IMR-90 (cell line): ENCODE results near the gene HDAC6. TPM values are rescaled to one million over a fixed set of nuclear protein-coding genes. Genes with fewer than 3 reads are reported as not detected.

Experiments used
- ATAC-seq: fragments of 200-7000 bp; cut with Tn5 transposase; 2 replicates; pipeline ENCODE4 v1.9.1; 2020; ENCODE audit warnings: low read depth, mild to moderate bottlenecking, moderate library complexity
- BruUV-seq: library from RNA; stranded (reverse); fragments of 400-500 nt; replicated peaks from 2 replicates; lab custom pipeline; 2021; lab: Mats Ljungman, UMichigan
- CTCF ChIA-PET: fragments of 300-600 bp; formaldehyde crosslinking; extraction: SDS; loops from one replicate; lab custom pipeline; 2021; ENCODE audit warnings: antibody characterized with exemption; lab: Yijun Ruan, JAX
- POLR2A ChIA-PET: fragments of 300-600 bp; sonication (Branson Sonifier 250); formaldehyde crosslinking; loops from one replicate; lab custom pipeline; 2022; ENCODE audit warnings: antibody characterized with exemption; ENCODE audit not compliant: unreplicated experiment; lab: Charles Lee
- DNase-seq: peaks from one replicate; pipeline ENCODE4 v3.0.0; 2013
- H2AFZ ChIP-seq: replicated peaks from 2 replicates; pipeline ENCODE3; 2013; ENCODE audit warnings: low read length, mild to moderate bottlenecking; ENCODE audit not compliant: poor library complexity
- H2AK5ac ChIP-seq: 2 replicates; pipeline ENCODE4 v1.6.1; 2013; ENCODE audit warnings: low read depth, low read length, inconsistent platforms
- H2AK9ac ChIP-seq: replicated peaks from 2 replicates; pipeline ENCODE3; 2013; ENCODE audit warnings: mild to moderate bottlenecking, low read depth, low read length, moderate library complexity; ENCODE audit not compliant: poor library complexity
- H2BK120ac ChIP-seq: 2 replicates; pipeline ENCODE4 v1.6.1; 2013; ENCODE audit warnings: low read depth, low read length, inconsistent platforms
- H2BK15ac ChIP-seq: 3 replicates; pipeline ENCODE4 v1.6.1; 2013; ENCODE audit warnings: low read depth, low read length, inconsistent platforms
- H2BK20ac ChIP-seq: 2 replicates; pipeline ENCODE4 v1.6.1; 2013; ENCODE audit warnings: low read depth, mild to moderate bottlenecking, inconsistent platforms, low read length, moderate library complexity
- H2BK5ac ChIP-seq: 2 replicates; pipeline ENCODE4 v1.6.1; 2013; ENCODE audit warnings: mild to moderate bottlenecking, low read depth, low read length, inconsistent platforms; ENCODE audit not compliant: poor library complexity, severe bottlenecking
- H3K14ac ChIP-seq: replicated peaks from 2 replicates; pipeline ENCODE4 v1.6.1; 2013; ENCODE audit warnings: low read depth, low read length, inconsistent platforms
- H3K18ac ChIP-seq: 2 replicates; pipeline ENCODE4 v1.6.1; 2013; ENCODE audit warnings: low read depth, low read length, control low read depth
- H3K23ac ChIP-seq: 2 replicates; pipeline ENCODE4 v1.6.1; 2013; ENCODE audit warnings: low read depth, low read length, inconsistent platforms
- H3K27ac ChIP-seq: 2 replicates; pipeline ENCODE4 v1.5.1; 2013; ENCODE audit warnings: mild to moderate bottlenecking, control low read depth, low read length; ENCODE audit not compliant: insufficient read depth
- H3K27me3 ChIP-seq: 2 replicates; pipeline ENCODE4 v1.6.1; 2013; ENCODE audit warnings: low read length; ENCODE audit not compliant: control insufficient read depth, insufficient read depth
- H3K36me3 ChIP-seq: 2 replicates; pipeline ENCODE4 v1.6.1; 2013; ENCODE audit warnings: low read length, mixed read lengths; ENCODE audit not compliant: control insufficient read depth, insufficient read depth
- H3K4ac ChIP-seq: 2 replicates; pipeline ENCODE4 v1.6.1; 2013; ENCODE audit warnings: low read depth, low read length, inconsistent platforms
- H3K4me1 ChIP-seq: 2 replicates; pipeline ENCODE4 v1.6.1; 2013; ENCODE audit warnings: low read length, mixed read lengths; ENCODE audit not compliant: control insufficient read depth, insufficient read depth
- H3K4me2 ChIP-seq: 2 replicates; pipeline ENCODE4 v1.6.1; 2013; ENCODE audit warnings: low read depth, mild to moderate bottlenecking, control low read depth, low read length, moderate library complexity
- H3K4me3 ChIP-seq: 2 replicates; pipeline ENCODE4 v1.5.1; 2013; ENCODE audit warnings: low read depth, mild to moderate bottlenecking, control low read depth, low read length, moderate library complexity; ENCODE audit not compliant: insufficient read depth
- H3K56ac ChIP-seq: 2 replicates; pipeline ENCODE4 v1.6.1; 2013; ENCODE audit warnings: low read length, inconsistent platforms; ENCODE audit not compliant: insufficient read depth; ENCODE audit errors: extremely low read depth
- H3K79me1 ChIP-seq, 2 experiments: 2 replicates each; pipeline ENCODE4 v1.6.1; 2013; ENCODE audit warnings: low read length in 2 of 2, inconsistent platforms in 1 of 2, low read depth in 1 of 2
- H3K9ac ChIP-seq: 2 replicates; pipeline ENCODE4 v1.6.1; 2013; ENCODE audit warnings: low read depth, low read length, control low read depth
- H3K9me1 ChIP-seq: 2 replicates; pipeline ENCODE4 v1.6.1; 2013; ENCODE audit warnings: low read length, inconsistent platforms; ENCODE audit not compliant: insufficient read depth
- H3K9me3 ChIP-seq: 2 replicates; pipeline ENCODE4 v1.6.1; 2013; ENCODE audit warnings: low read length; ENCODE audit not compliant: control insufficient read depth, insufficient read depth
- H4K20me1 ChIP-seq: 2 replicates; pipeline ENCODE4 v1.6.1; 2013; ENCODE audit warnings: low read length, inconsistent platforms; ENCODE audit not compliant: insufficient read depth
- H4K5ac ChIP-seq: 2 replicates; pipeline ENCODE4 v1.6.1; 2013; ENCODE audit warnings: mild to moderate bottlenecking, low read depth, low read length, control low read depth
- H4K8ac ChIP-seq, 2 experiments: 2 replicates each; pipeline ENCODE4 v1.6.1; 2013; ENCODE audit warnings: low read depth in 2 of 2, low read length in 2 of 2, control low read depth in 1 of 2, inconsistent platforms in 1 of 2
- H4K91ac ChIP-seq: 2 replicates; pipeline ENCODE4 v1.6.1; 2013; ENCODE audit warnings: low read depth, low read length, inconsistent platforms; ENCODE audit not compliant: insufficient read depth
- CHD1 ChIP-seq: IDR thresholded peaks from 2 replicates; pipeline ENCODE4 v1.6.1; 2012; ENCODE audit warnings: low read depth, low read length, improper control_type of control experiment
- CTCF ChIP-seq: conservative IDR thresholded peaks from 2 replicates; pipeline ENCODE4 v1.5.1; 2012; ENCODE audit warnings: mild to moderate bottlenecking, low read depth, low read length, improper control_type of control experiment
- ELK1 ChIP-seq: fragments of 150-350 bp; IDR thresholded peaks from 2 replicates; pipeline ENCODE4 v1.6.1; 2016; ENCODE audit warnings: low read depth, mild to moderate bottlenecking, low read length, moderate library complexity, borderline replicate concordance
- NFE2L2 ChIP-seq: fragments of 150-350 bp; IDR thresholded peaks from 2 replicates; pipeline ENCODE4 v1.6.1; 2016; ENCODE audit warnings: low read depth, mild to moderate bottlenecking, low read length
- POLR2A ChIP-seq: IDR thresholded peaks from 2 replicates; pipeline ENCODE4 v1.6.1; 2012; ENCODE audit warnings: mild to moderate bottlenecking, low read depth, low read length
- RAD21 ChIP-seq: IDR thresholded peaks from 2 replicates; pipeline ENCODE4 v1.6.1; 2012; ENCODE audit warnings: low read length, improper control_type of control experiment
- SMC3 ChIP-seq: fragments of 150-350 bp; IDR thresholded peaks from 2 replicates; pipeline ENCODE4 v1.6.1; 2016; ENCODE audit warnings: low read depth, mild to moderate bottlenecking, antibody characterized with exemption, low read length, moderate library complexity
- WGBS, 2 experiments: methylation state at CpG; one replicate each; pipeline versions ENCODE4 v1.1.5 to v1.1.7; 2013; ENCODE audit warnings: missing lambda C conversion rate in 2 of 2; ENCODE audit not compliant: insufficient read length in 1 of 2; ENCODE audit errors: extremely low coverage in 2 of 2; 5-methylcytosine and 5-hydroxymethylcytosine counted together
- dilution Hi-C: fragments of 300-500 bp; cut with HindIII; formaldehyde crosslinking; loops from one replicate; pipeline ENCODE4 v1.14.3; 2018; ENCODE audit warnings: low sequenced_read_pairs; ENCODE audit not compliant: unreplicated experiment
- in situ Hi-C: fragments of 300-500 bp; cut with MboI; formaldehyde crosslinking; loops from 3 replicates; pipeline ENCODE4 v1.14.3; 2019; ENCODE audit warnings: low sequenced_read_pairs, inconsistent platforms, mixed read lengths
- intact Hi-C: fragments of 100-400 bp; cut with micrococcal nuclease; formaldehyde crosslinking; loops from 2 replicates; pipeline ENCODE4 v1.10.0; 2022
- polyA plus RNA-seq, 3 experiments: library from polyadenylated mRNA; depleted of rRNA; stranded (reverse); fragments of >200 nt; gene quantifications; 2 replicates each; pipeline ENCODE4 v1.2.3, GENCODE V29; 2012; ENCODE audit warnings: low replicate concordance in 1 of 3
- total RNA-seq: library from RNA; depleted of rRNA; stranded (reverse); fragments of >200 nt; gene quantifications from 2 replicates; pipeline ENCODE4 v1.2.3, GENCODE V29; 2012

Gene HDAC6
- total and polyA plus RNA-seq, 2 of the 4 experiments (the other 2 are of a cell fraction), result 16.8 to 26.3 TPM

- no peak overlapping the region for H3K4me2 ChIP-seq
- H3K23ac ChIP-seq, result no peak overlapping the region
- no peak overlapping the region for H2AK5ac ChIP-seq
- no peak overlapping the region for H3K56ac ChIP-seq
- TF ChIP-seq SMC3 (no peak), CTCF (no peak), CHD1 (no peak), RAD21 (no peak), ELK1 (no peak), NFE2L2 (no peak), POLR2A (no peak)
- no peaks in the 10 kb centered on the region for H3K79me1 ChIP-seq
- ChIA-PET POLR2A (no interaction called here), CTCF (no interaction called here)
- no peak overlapping the region for H2BK15ac ChIP-seq
- H3K9me1 ChIP-seq, result no peaks in the 10 kb centered on the region
- WGBS, 2 experiments, result 80% methylated on average over 1 of the region's 7 CpGs; no CpG with 5 or more reads in 1 of the 2 experiments
- H3K4me1 ChIP-seq, result no peaks in the 10 kb centered on the region
- H2AFZ ChIP-seq, result no peak overlapping the region
- H2BK20ac ChIP-seq, result no peak overlapping the region
- no peak overlapping the region for H3K4me3 ChIP-seq
- no peak overlapping the region for H3K9ac ChIP-seq
- H3K4ac ChIP-seq, result no peak overlapping the region
- intact Hi-C loops (no loop called here), dilution Hi-C loops (no loop called here), in situ Hi-C loops (no loop called here)
- H3K27me3 ChIP-seq, result peaks cover 44% of the 10 kb centered on the region
- no TSS peak for BruUV-seq
- no peak overlapping the region for H3K27ac ChIP-seq
- no peak for DNase-seq
- ATAC-seq, result no peak
- H2AK9ac ChIP-seq, result peak overlapping the region; percentile 31
- H3K14ac ChIP-seq, result no peak overlapping the region
- no peak overlapping the region for H4K91ac ChIP-seq
- H4K5ac ChIP-seq, result no peak overlapping the region
- no peaks in the 10 kb centered on the region; the same call in 1 of the 2 replicates for H3K9me3 ChIP-seq
- H3K18ac ChIP-seq, result no peak overlapping the region
- no peaks in the 10 kb centered on the region for H3K36me3 ChIP-seq
- no peaks in the 10 kb centered on the region for H4K20me1 ChIP-seq
- H2BK120ac ChIP-seq, result no peak overlapping the region
- H2BK5ac ChIP-seq, result no peak overlapping the region
- H4K8ac ChIP-seq, result no peak overlapping the region
Observed at GRCh38 chrX:48834383-48834709, 32.5 kb downstream of the HDAC6 start.
